Liver (tissue), 3 donors: ENCODE measurements around the gene OR2T27.

Experiments
- ATF3 ChIP-seq: IDR thresholded peaks from 2 replicates; pipeline ENCODE4 v1.6.1; 2016; ENCODE audit warnings: antibody characterized with exemption
- CTCF ChIP-seq: fragments of 150-350 bp; IDR thresholded peaks from 2 replicates; pipeline ENCODE4 v1.5.1; 2017; ENCODE audit warnings: improper control_type of control experiment, low read depth, low read length; ENCODE audit not compliant: missing input control
- FOXA1 ChIP-seq: IDR thresholded peaks from 2 replicates; pipeline ENCODE4 v1.6.1; 2016; ENCODE audit warnings: antibody characterized with exemption
- GABPA ChIP-seq, 2 donors: IDR thresholded peaks in 1 of 2; conservative IDR thresholded peaks in 1 of 2; 2 replicates each; pipeline ENCODE4 v1.6.1; 2016; ENCODE audit warnings: antibody characterized with exemption in 2 of 2, mild to moderate bottlenecking in 1 of 2, moderate library complexity in 1 of 2
- JUND ChIP-seq, 2 donors: IDR thresholded peaks; 2 replicates each; pipeline ENCODE4 v1.6.1; 2016; ENCODE audit warnings: antibody characterized with exemption in 2 of 2
- MAX ChIP-seq: IDR thresholded peaks from 2 replicates; pipeline ENCODE4 v1.6.1; 2016; ENCODE audit warnings: antibody characterized with exemption
- RAD21 ChIP-seq, 2 donors: IDR thresholded peaks; 2 replicates each; pipeline ENCODE4 v1.6.1; 2016; ENCODE audit warnings: antibody characterized with exemption in 2 of 2, mild to moderate bottlenecking in 2 of 2
- SP1 ChIP-seq: IDR thresholded peaks from 2 replicates; pipeline ENCODE4 v1.6.1; 2018; ENCODE audit warnings: antibody characterized with exemption, mild to moderate bottlenecking
- TAF1 ChIP-seq: conservative IDR thresholded peaks from 2 replicates; pipeline ENCODE4 v1.6.1; 2016; ENCODE audit warnings: antibody characterized with exemption, mild to moderate bottlenecking
- YY1 ChIP-seq: IDR thresholded peaks from 2 replicates; pipeline ENCODE4 v1.6.1; 2016; ENCODE audit warnings: antibody characterized with exemption, mild to moderate bottlenecking
- ZBTB33 ChIP-seq: IDR thresholded peaks from 2 replicates; pipeline ENCODE4 v1.6.1; 2016; ENCODE audit warnings: antibody characterized with exemption
- donor health status: healthy.
- donor health status: healthy.

GRCh38 chr1:248613742-248614141 lies 41.6 kb downstream of the OR2T27 start:
- TF ChIP-seq RAD21 (IDR thresholded peaks at IDR 0.05) (no peak), CTCF (no peak), GABPA (IDR thresholded peaks at IDR 0.05 in 1 of 2, conservative IDR thresholded peaks at IDR 0.05 in 1 of 2) (no peak), ZBTB33 (no peak), SP1 (no peak), MAX (no peak), YY1 (no peak), TAF1 (no peak), ATF3 (no peak), JUND (IDR thresholded peaks at IDR 0.05) (no peak), FOXA1 (no peak)
